WI38 (cell line): ENCODE measurements around the gene HS6ST3.

Experiments
- H3K4me3 ChIP-seq: 2 replicates; pipeline ENCODE4 v1.5.1; 2011; ENCODE audit warnings: low read depth, mild to moderate bottlenecking, control low read depth, low read length
- CTCF ChIP-seq: IDR thresholded peaks from 2 replicates; pipeline ENCODE4 v1.5.1; 2012; ENCODE audit warnings: low read depth, mild to moderate bottlenecking, control low read depth, low read length

Gene HS6ST3

GRCh38 chr13:96398486-96398885, 308.6 kb downstream of the HS6ST3 start:
- H3K4me3 ChIP-seq = no peak overlapping the region

DNA sequence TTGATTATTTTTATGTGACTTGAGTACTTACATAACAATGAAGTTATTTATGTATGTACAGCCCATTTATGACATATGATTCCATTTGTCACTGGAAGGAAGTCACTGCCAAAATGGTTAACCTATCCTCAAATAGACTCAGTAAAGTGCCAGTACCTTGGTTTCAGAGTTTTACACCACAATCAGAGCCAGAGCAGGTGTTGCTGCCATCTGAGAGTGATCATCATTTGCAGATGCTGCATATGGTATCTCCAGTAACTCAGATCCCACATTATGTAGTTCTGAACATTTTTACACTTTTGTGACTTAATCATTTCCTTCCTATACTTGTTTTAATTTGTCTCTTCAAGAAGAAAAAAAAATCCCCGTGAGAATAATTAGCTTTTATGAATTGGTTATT, 313.3 kb downstream of the HS6ST3 start:
- no peak for TF ChIP-seq CTCF
- no peak overlapping the region for H3K4me3 ChIP-seq

More at GRCh38 chr13:96398486-96398885, 308.6 kb downstream of the HS6ST3 start:
- no peak for TF ChIP-seq CTCF

DNA sequence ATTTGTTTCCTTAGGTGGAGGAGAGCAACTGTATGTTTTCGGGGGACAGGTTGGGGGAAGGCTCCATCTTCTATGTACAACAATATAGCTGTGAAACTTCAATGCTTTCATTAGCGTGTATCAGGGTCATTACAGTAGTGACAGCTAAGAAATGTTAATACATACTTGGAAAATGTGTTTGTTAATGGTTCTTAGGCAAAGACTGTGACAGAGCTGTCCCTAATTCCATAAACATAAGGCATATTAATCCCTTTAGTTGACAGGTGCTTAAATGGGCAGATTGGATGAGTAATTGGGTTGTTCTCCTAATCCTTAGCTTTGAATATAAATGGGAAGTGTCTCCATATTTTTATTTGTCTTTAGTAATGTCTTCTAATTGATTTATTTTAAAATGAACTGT, 313.7 kb downstream of the HS6ST3 start:
- no peak overlapping the region for H3K4me3 ChIP-seq
- no peak for TF ChIP-seq CTCF

DNA sequence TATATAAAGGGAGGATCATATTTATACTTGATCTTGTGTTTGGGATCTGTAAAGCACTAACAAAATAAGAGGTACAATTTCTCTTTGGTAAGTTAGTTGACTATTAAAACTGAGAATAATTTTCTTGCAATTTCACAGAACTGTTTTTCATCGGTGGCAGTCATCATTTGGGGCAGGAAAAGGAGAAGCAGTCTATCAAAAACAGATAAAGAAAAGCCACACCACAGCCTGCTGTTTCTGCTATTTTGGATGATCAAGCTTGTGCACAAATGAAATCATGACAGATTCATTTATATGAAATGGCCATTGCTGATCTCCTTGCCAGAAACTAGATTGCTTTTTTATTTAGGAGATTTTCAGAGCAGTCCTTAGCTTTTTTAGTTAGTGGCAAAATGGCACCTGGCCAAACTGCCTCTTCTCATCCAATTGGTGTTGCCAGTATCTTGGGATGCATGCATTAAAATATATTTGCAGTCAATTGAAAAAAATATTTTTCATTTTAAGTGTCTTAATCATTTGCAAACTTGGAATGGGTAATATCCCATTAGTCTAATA, 326.0 kb downstream of the HS6ST3 start:
- TF ChIP-seq CTCF = no peak

GRCh38 chr13:96417939-96418685, 328.2 kb downstream of the HS6ST3 start:
- no peak overlapping the region for H3K4me3 ChIP-seq
- no peak for TF ChIP-seq CTCF

More for the DNA sequence above, 326.0 kb downstream of the HS6ST3 start:
- no peak overlapping the region for H3K4me3 ChIP-seq

DNA sequence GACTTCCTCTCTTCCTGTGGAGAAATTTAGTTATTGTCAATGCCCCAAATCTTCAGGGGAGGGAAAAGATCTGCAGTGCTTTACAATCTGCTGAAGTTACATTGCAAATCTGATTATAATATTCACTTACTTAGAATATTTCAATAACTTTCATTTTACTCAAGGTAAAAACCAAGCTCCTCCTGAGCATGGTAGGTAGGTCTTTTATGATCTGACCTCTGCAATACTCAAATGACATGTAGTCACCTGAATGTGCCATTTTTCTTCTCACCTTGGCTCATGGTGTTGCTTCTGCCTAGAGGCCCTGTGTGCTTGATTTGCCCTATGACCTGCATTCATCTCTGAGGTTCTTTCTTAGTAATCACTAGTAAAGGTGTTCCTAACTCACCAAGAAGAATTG, 331.4 kb downstream of the HS6ST3 start:
- H3K4me3 ChIP-seq = no peak overlapping the region
- no peak for TF ChIP-seq CTCF

DNA sequence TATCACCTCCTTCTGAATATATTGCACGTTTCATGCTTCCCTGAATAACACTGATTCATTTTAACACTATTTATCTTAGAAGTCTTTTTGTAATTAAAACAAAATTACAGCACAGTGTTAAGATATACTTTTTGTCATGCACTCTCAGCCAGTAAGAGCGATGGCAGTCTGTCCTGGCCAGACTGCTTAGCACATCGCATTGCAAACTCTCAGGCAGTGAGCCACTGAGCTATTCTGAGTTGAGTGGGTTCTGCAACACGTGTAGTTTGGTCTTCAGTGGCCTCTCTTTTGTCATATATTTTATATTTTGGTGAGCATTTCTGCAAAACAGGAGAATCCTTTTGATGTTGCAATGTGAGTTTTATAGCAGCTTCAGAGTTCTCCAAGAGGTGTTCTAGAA, 332.1 kb downstream of the HS6ST3 start:
- H3K4me3 ChIP-seq = no peak overlapping the region
- TF ChIP-seq CTCF = no peak
